WTC11 (cell line): ENCODE data around the gene SOWAHA. TPM values are rescaled to one million over a fixed set of nuclear protein-coding genes. Genes with fewer than 3 reads are reported as not detected.

Experiments
- ATAC-seq: fragments of 200-7000 bp; cut with Tn5 transposase; 2 replicates; pipeline ENCODE4 v1.10.0; 2021; ENCODE audit warnings: mild to moderate bottlenecking, moderate library complexity
- CTCF ChIA-PET: fragments of 300-600 bp; sonication (Branson Sonifier 250); formaldehyde crosslinking; loops from one replicate; lab custom pipeline; 2021; ENCODE audit warnings: antibody characterized with exemption; lab: Charles Lee
- POLR2A ChIA-PET: fragments of 350-600 bp; sonication (Branson Sonifier 250); formaldehyde crosslinking; loops from one replicate; lab custom pipeline; 2021; ENCODE audit warnings: antibody characterized with exemption; lab: Charles Lee
- DNase-seq: peaks from one replicate; pipeline ENCODE4 v3.0.0; 2021; ENCODE audit warnings: low spot score
- H3K27ac Mint-ChIP-seq: 2 replicates; pipeline ENCODE4 v1.8.0; 2021; ENCODE audit warnings: mixed read lengths
- H3K27me3 Mint-ChIP-seq: 2 replicates; pipeline ENCODE4 v1.8.0; 2021; ENCODE audit warnings: low read depth, mild to moderate bottlenecking, moderate library complexity, mixed read lengths
- H3K36me3 Mint-ChIP-seq: 2 replicates; pipeline ENCODE4 v1.8.0; 2021; ENCODE audit warnings: mixed read lengths
- H3K4me1 Mint-ChIP-seq: 2 replicates; pipeline ENCODE4 v1.8.0; 2022; ENCODE audit warnings: mixed read lengths
- H3K4me3 Mint-ChIP-seq: 2 replicates; pipeline ENCODE4 v1.8.0; 2021; ENCODE audit warnings: mild to moderate bottlenecking, moderate library complexity, mixed read lengths
- H3K9me3 Mint-ChIP-seq: 2 replicates; pipeline ENCODE4 v1.8.0; 2021; ENCODE audit warnings: mixed read lengths
- CREM ChIP-seq: sonication (generic); formaldehyde crosslinking; IDR thresholded peaks from 2 replicates; pipeline ENCODE4 v1.8.1; 2022; ENCODE audit warnings: mild to moderate bottlenecking, missing genetic modification reagents, moderate library complexity
- FOXP1 ChIP-seq: sonication (generic); formaldehyde crosslinking; IDR thresholded peaks from 2 replicates; pipeline ENCODE4 v1.8.0; 2022; ENCODE audit warnings: missing genetic modification reagents, mild to moderate bottlenecking, moderate library complexity, borderline replicate concordance
- GTF2I ChIP-seq: fragments of 250-450 bp; sonication (Bioruptor Pico); conservative IDR thresholded peaks from 2 replicates; pipeline ENCODE4 v1.4.0; 2021; ENCODE audit warnings: mild to moderate bottlenecking
- SP1 ChIP-seq: sonication (generic); formaldehyde crosslinking; conservative IDR thresholded peaks from 2 replicates; pipeline ENCODE4 v1.8.1; 2022; ENCODE audit warnings: missing genetic modification reagents
- TP53 ChIP-seq: sonication (generic); formaldehyde crosslinking; IDR thresholded peaks from 2 replicates; pipeline ENCODE4 v1.8.1; 2023; ENCODE audit warnings: mild to moderate bottlenecking, missing genetic modification reagents
- total RNA-seq: library from RNA; stranded (reverse); gene quantifications from 3 replicates; pipeline ENCODE4 v1.2.3, GENCODE V29; 2021
- TF ChIP-seq, protein P1 (sequence below): fragments of 250-450 bp; sonication (Bioruptor Pico); IDR thresholded peaks from 2 replicates; pipeline ENCODE4 v2.1.2; 2022; ENCODE audit warnings: mild to moderate bottlenecking, moderate library complexity
- TF ChIP-seq, protein P2 (sequence below): sonication (generic); formaldehyde crosslinking; IDR thresholded peaks from 2 replicates; pipeline ENCODE4 v1.8.0; 2022; ENCODE audit warnings: mild to moderate bottlenecking, missing genetic modification reagents
- TF ChIP-seq, protein P3 (sequence below): sonication (generic); formaldehyde crosslinking; IDR thresholded peaks from 2 replicates; pipeline ENCODE4 v1.8.1; 2022; ENCODE audit warnings: mild to moderate bottlenecking, missing genetic modification reagents, moderate library complexity, borderline replicate concordance
- TF ChIP-seq, protein P4 (sequence below): fragments of 250-450 bp; sonication (Bioruptor Pico); IDR thresholded peaks from 2 replicates; pipeline ENCODE4 v1.8.0; 2021; ENCODE audit warnings: mild to moderate bottlenecking
- TF ChIP-seq, protein P5 (sequence below): sonication (generic); formaldehyde crosslinking; IDR thresholded peaks from 2 replicates; pipeline ENCODE4 v1.8.1; 2023; ENCODE audit warnings: mild to moderate bottlenecking, missing genetic modification reagents, borderline replicate concordance

SOWAHA gene
- total RNA-seq, 1 experiment from 2014 or later = 0.11 TPM

GRCh38 chr5:132771503-132771998 lies 41.6 kb upstream of the SOWAHA start (continued):
- no peak for TF ChIP-seq TP53 (CRISPR knock-in tag)
- TF ChIP-seq SP1 (CRISPR knock-in tag) = no peak
- TF ChIP-seq, protein P1, sequence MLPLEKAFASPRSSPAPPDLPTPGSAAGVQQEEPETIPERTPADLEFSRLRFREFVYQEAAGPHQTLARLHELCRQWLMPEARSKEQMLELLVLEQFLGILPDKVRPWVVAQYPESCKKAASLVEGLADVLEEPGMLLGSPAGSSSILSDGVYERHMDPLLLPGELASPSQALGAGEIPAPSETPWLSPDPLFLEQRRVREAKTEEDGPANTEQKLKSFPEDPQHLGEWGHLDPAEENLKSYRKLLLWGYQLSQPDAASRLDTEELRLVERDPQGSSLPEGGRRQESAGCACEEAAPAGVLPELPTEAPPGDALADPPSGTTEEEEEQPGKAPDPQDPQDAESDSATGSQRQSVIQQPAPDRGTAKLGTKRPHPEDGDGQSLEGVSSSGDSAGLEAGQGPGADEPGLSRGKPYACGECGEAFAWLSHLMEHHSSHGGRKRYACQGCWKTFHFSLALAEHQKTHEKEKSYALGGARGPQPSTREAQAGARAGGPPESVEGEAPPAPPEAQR (CRISPR knock-in tag) = no peak
- no peak for TF ChIP-seq FOXP1
- TF ChIP-seq, protein P2, sequence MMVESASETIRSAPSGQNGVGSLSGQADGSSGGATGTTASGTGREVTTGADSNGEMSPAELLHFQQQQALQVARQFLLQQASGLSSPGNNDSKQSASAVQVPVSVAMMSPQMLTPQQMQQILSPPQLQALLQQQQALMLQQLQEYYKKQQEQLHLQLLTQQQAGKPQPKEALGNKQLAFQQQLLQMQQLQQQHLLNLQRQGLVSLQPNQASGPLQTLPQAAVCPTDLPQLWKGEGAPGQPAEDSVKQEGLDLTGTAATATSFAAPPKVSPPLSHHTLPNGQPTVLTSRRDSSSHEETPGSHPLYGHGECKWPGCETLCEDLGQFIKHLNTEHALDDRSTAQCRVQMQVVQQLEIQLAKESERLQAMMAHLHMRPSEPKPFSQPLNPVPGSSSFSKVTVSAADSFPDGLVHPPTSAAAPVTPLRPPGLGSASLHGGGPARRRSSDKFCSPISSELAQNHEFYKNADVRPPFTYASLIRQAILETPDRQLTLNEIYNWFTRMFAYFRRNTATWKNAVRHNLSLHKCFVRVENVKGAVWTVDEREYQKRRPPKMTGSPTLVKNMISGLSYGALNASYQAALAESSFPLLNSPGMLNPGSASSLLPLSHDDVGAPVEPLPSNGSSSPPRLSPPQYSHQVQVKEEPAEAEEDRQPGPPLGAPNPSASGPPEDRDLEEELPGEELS = no peak
- TF ChIP-seq, protein P3, sequence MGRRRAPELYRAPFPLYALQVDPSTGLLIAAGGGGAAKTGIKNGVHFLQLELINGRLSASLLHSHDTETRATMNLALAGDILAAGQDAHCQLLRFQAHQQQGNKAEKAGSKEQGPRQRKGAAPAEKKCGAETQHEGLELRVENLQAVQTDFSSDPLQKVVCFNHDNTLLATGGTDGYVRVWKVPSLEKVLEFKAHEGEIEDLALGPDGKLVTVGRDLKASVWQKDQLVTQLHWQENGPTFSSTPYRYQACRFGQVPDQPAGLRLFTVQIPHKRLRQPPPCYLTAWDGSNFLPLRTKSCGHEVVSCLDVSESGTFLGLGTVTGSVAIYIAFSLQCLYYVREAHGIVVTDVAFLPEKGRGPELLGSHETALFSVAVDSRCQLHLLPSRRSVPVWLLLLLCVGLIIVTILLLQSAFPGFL (CRISPR knock-in tag) = no peak

- DNase-seq = no peak
These were observed 40.6 kb upstream of the SOWAHA start for GRCh38 chr5:132772291-132773070.

More at GRCh38 chr5:132772291-132773070, 40.6 kb upstream of the SOWAHA start:
- ChIA-PET CTCF (interaction anchor here (0.6 to 2.3 kb wide), 5 partner anchors 17 to 51 kb away, joined by 3 to 8 read pairs (median 4); no protein-coding TSS in a partner anchor), POLR2A (interaction anchor here (0.7 kb wide), 1 partner anchor 36 kb away, joined by 3 read pairs; no protein-coding TSS in a partner anchor)
- ATAC-seq = no peak
- peak overlapping the region; percentile 63; the same call in 1 of the 2 replicates for H3K27ac Mint-ChIP-seq
- H3K27me3 Mint-ChIP-seq = peaks cover 16% of the 10 kb centered on the region
- peaks cover 27% of the 10 kb centered on the region for H3K4me1 Mint-ChIP-seq
- H3K9me3 Mint-ChIP-seq = no peaks in the 10 kb centered on the region
- H3K4me3 Mint-ChIP-seq = no peak overlapping the region
- no peaks in the 10 kb centered on the region for H3K36me3 Mint-ChIP-seq
- TF ChIP-seq CREM (CRISPR knock-in tag) = no peak
- no peak for TF ChIP-seq SP1 (CRISPR knock-in tag)
- TF ChIP-seq, protein P4, sequence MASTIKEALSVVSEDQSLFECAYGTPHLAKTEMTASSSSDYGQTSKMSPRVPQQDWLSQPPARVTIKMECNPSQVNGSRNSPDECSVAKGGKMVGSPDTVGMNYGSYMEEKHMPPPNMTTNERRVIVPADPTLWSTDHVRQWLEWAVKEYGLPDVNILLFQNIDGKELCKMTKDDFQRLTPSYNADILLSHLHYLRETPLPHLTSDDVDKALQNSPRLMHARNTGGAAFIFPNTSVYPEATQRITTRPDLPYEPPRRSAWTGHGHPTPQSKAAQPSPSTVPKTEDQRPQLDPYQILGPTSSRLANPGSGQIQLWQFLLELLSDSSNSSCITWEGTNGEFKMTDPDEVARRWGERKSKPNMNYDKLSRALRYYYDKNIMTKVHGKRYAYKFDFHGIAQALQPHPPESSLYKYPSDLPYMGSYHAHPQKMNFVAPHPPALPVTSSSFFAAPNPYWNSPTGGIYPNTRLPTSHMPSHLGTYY (CRISPR knock-in tag) = no peak
- TF ChIP-seq, protein P2 = no peak
- TF ChIP-seq, protein P5, sequence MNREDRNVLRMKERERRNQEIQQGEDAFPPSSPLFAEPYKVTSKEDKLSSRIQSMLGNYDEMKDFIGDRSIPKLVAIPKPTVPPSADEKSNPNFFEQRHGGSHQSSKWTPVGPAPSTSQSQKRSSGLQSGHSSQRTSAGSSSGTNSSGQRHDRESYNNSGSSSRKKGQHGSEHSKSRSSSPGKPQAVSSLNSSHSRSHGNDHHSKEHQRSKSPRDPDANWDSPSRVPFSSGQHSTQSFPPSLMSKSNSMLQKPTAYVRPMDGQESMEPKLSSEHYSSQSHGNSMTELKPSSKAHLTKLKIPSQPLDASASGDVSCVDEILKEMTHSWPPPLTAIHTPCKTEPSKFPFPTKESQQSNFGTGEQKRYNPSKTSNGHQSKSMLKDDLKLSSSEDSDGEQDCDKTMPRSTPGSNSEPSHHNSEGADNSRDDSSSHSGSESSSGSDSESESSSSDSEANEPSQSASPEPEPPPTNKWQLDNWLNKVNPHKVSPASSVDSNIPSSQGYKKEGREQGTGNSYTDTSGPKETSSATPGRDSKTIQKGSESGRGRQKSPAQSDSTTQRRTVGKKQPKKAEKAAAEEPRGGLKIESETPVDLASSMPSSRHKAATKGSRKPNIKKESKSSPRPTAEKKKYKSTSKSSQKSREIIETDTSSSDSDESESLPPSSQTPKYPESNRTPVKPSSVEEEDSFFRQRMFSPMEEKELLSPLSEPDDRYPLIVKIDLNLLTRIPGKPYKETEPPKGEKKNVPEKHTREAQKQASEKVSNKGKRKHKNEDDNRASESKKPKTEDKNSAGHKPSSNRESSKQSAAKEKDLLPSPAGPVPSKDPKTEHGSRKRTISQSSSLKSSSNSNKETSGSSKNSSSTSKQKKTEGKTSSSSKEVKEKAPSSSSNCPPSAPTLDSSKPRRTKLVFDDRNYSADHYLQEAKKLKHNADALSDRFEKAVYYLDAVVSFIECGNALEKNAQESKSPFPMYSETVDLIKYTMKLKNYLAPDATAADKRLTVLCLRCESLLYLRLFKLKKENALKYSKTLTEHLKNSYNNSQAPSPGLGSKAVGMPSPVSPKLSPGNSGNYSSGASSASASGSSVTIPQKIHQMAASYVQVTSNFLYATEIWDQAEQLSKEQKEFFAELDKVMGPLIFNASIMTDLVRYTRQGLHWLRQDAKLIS (CRISPR knock-in tag) = no peak
- TF ChIP-seq GTF2I (CRISPR knock-in tag) = no peak
